Liver (tissue), 9 donors: ENCODE measurements around the gene INPP5A. TPM values are rescaled to one million over a fixed set of nuclear protein-coding genes. Genes with fewer than 3 reads are reported as not detected.

Experiments used
- DNase-seq: peaks from one replicate; pipeline ENCODE4 v3.0.0-alpha.2; 2017; ENCODE audit warnings: low spot score
- H3K27ac ChIP-seq, 2 donors: one replicate each; pipeline ENCODE4 v1.7.0; 2013; ENCODE audit warnings: inconsistent platforms in 2 of 2, low read length in 2 of 2, control low read depth in 1 of 2, low read depth in 1 of 2, mild to moderate bottlenecking in 1 of 2
- H3K27me3 ChIP-seq, 4 donors: one replicate each; pipeline versions ENCODE4 v1.6.1 to v1.7.0; 2013; ENCODE audit warnings: low read length in 3 of 4, inconsistent platforms in 1 of 4, mild to moderate bottlenecking in 1 of 4, moderate library complexity in 1 of 4; ENCODE audit not compliant: control insufficient read depth in 4 of 4, insufficient read depth in 4 of 4
- H3K36me3 ChIP-seq, 4 donors: one replicate each; pipeline versions ENCODE4 v1.6.1 to v1.7.0; 2013; ENCODE audit warnings: low read length in 3 of 4, mild to moderate bottlenecking in 3 of 4, low read depth in 1 of 4, moderate library complexity in 1 of 4; ENCODE audit not compliant: control insufficient read depth in 4 of 4, insufficient read depth in 3 of 4
- H3K4me1 ChIP-seq, 4 donors: one replicate each; pipeline versions ENCODE4 v1.6.1 to v1.7.0; 2013; ENCODE audit warnings: low read length in 3 of 4, mild to moderate bottlenecking in 3 of 4, moderate library complexity in 1 of 4; ENCODE audit not compliant: control insufficient read depth in 4 of 4, insufficient read depth in 4 of 4
- H3K4me3 ChIP-seq, 3 donors: one replicate each; pipeline versions ENCODE4 v1.6.1 to v1.7.0; 2013; ENCODE audit warnings: low read length in 3 of 3, control low read depth in 1 of 3, low read depth in 1 of 3, mild to moderate bottlenecking in 1 of 3
- H3K9ac ChIP-seq, 2 donors: one replicate each; pipeline ENCODE4 v1.7.0; 2013; ENCODE audit warnings: low read length in 2 of 2, mild to moderate bottlenecking in 2 of 2, moderate library complexity in 2 of 2, control low read depth in 1 of 2, low read depth in 1 of 2
- H3K9me3 ChIP-seq, 4 donors: one replicate each; pipeline versions ENCODE4 v1.6.1 to v1.7.0; 2013; ENCODE audit warnings: low read length in 3 of 4; ENCODE audit not compliant: control insufficient read depth in 4 of 4
- CTCF ChIP-seq: fragments of 150-350 bp; IDR thresholded peaks from 2 replicates; pipeline ENCODE4 v1.5.1; 2017; ENCODE audit warnings: improper control_type of control experiment, low read depth, low read length; ENCODE audit not compliant: missing input control
- EGR1 ChIP-seq, 2 donors: IDR thresholded peaks; 2 replicates each; pipeline ENCODE4 v1.6.1; 2016 to 2018; ENCODE audit warnings: antibody characterized with exemption in 2 of 2, low read depth in 2 of 2
- FOXA1 ChIP-seq: IDR thresholded peaks from 2 replicates; pipeline ENCODE4 v1.6.1; 2016; ENCODE audit warnings: antibody characterized with exemption
- FOXA2 ChIP-seq: IDR thresholded peaks from 2 replicates; pipeline ENCODE4 v1.6.1; 2016; ENCODE audit warnings: antibody characterized with exemption
- GABPA ChIP-seq, 2 donors: IDR thresholded peaks in 1 of 2; conservative IDR thresholded peaks in 1 of 2; 2 replicates each; pipeline ENCODE4 v1.6.1; 2016; ENCODE audit warnings: antibody characterized with exemption in 2 of 2, mild to moderate bottlenecking in 1 of 2, moderate library complexity in 1 of 2
- HNF4A ChIP-seq, 2 donors: conservative IDR thresholded peaks; 2 replicates each; pipeline ENCODE4 v1.6.1; 2016; ENCODE audit warnings: antibody characterized with exemption in 2 of 2, mild to moderate bottlenecking in 2 of 2
- HNF4G ChIP-seq: IDR thresholded peaks from 2 replicates; pipeline ENCODE4 v1.6.1; 2016; ENCODE audit warnings: antibody characterized with exemption
- JUND ChIP-seq, 2 donors: IDR thresholded peaks; 2 replicates each; pipeline ENCODE4 v1.6.1; 2016; ENCODE audit warnings: antibody characterized with exemption in 2 of 2
- MAX ChIP-seq: IDR thresholded peaks from 2 replicates; pipeline ENCODE4 v1.6.1; 2016; ENCODE audit warnings: antibody characterized with exemption
- REST ChIP-seq: IDR thresholded peaks from 2 replicates; pipeline ENCODE4 v1.6.1; 2016; ENCODE audit warnings: antibody characterized with exemption, mild to moderate bottlenecking
- RXRA ChIP-seq, 2 donors: IDR thresholded peaks; 2 replicates each; pipeline ENCODE4 v1.6.1; 2017 to 2018; ENCODE audit warnings: antibody characterized with exemption in 2 of 2, mild to moderate bottlenecking in 1 of 2
- SP1 ChIP-seq: IDR thresholded peaks from 2 replicates; pipeline ENCODE4 v1.6.1; 2018; ENCODE audit warnings: antibody characterized with exemption, mild to moderate bottlenecking
- TAF1 ChIP-seq: conservative IDR thresholded peaks from 2 replicates; pipeline ENCODE4 v1.6.1; 2016; ENCODE audit warnings: antibody characterized with exemption, mild to moderate bottlenecking
- YY1 ChIP-seq: IDR thresholded peaks from 2 replicates; pipeline ENCODE4 v1.6.1; 2016; ENCODE audit warnings: antibody characterized with exemption, mild to moderate bottlenecking
- WGBS: extraction: QIAGEN DNeasy Blood & Tissue Kit; methylation state at CpG from one replicate; pipeline ENCODE4 v1.1.7; 2013; 5-methylcytosine and 5-hydroxymethylcytosine counted together
- polyA plus RNA-seq, 2 donors: library from polyadenylated mRNA; stranded (reverse) in 1 of 2; unstranded in 1 of 2; fragments of 200-250 nt in 1 of 2; fragments of >200 nt in 1 of 2; fragmentation: Nextera tagmentation in 1 of 2; extraction: Ambion mirVana in 1 of 2; gene quantifications; one replicate each; pipeline versions ENCODE4 v1.2.1 to v1.2.3, GENCODE V29; 2013 to 2015
- total RNA-seq, 2 donors: library from RNA; depleted of rRNA; stranded (reverse); fragments of >200 nt; gene quantifications; one replicate each; pipeline ENCODE4 v1.2.3, GENCODE V29; 2014
- TF ChIP-seq, protein P1 (sequence below): IDR thresholded peaks from 2 replicates; pipeline ENCODE4 v1.6.1; 2016; ENCODE audit warnings: antibody characterized with exemption
- TF ChIP-seq, protein P2 (sequence below): IDR thresholded peaks from 2 replicates; pipeline ENCODE4 v1.6.1; 2016; ENCODE audit warnings: antibody characterized with exemption
- donor health status: healthy.
- donor health status: healthy.
- donor health status: healthy.
- donor health status: healthy.
- donor health status: healthy.

INPP5A gene
- total and polyA plus RNA-seq, 4 donors = 4.3 to 26.5 (median 10.9) TPM

GRCh38 chr10:132574783-132575319, 37.3 kb downstream of the INPP5A start:
- H3K27me3 ChIP-seq = no peaks in the 10 kb centered on the region
- no peaks in the 10 kb centered on the region for H3K9me3 ChIP-seq
- TF ChIP-seq FOXA2 (no peak), HNF4A (conservative IDR thresholded peaks at IDR 0.05) (peak; percentile 10), REST (no peak)
- TF ChIP-seq, protein P1, sequence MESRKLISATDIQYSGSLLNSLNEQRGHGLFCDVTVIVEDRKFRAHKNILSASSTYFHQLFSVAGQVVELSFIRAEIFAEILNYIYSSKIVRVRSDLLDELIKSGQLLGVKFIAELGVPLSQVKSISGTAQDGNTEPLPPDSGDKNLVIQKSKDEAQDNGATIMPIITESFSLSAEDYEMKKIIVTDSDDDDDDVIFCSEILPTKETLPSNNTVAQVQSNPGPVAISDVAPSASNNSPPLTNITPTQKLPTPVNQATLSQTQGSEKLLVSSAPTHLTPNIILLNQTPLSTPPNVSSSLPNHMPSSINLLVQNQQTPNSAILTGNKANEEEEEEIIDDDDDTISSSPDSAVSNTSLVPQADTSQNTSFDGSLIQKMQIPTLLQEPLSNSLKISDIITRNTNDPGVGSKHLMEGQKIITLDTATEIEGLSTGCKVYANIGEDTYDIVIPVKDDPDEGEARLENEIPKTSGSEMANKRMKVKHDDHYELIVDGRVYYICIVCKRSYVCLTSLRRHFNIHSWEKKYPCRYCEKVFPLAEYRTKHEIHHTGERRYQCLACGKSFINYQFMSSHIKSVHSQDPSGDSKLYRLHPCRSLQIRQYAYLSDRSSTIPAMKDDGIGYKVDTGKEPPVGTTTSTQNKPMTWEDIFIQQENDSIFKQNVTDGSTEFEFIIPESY = no peak
- no peaks in the 10 kb centered on the region for H3K36me3 ChIP-seq
- no peak overlapping the region for H3K9ac ChIP-seq
- H3K4me3 ChIP-seq = peak overlapping the region in 1 of 3 donors; percentile 12
- DNase-seq = no peak
- 65% methylated on average over 19 of the region's 19 CpGs for WGBS
- peak overlapping the region; percentile 29 to 34 for H3K27ac ChIP-seq
- H3K4me1 ChIP-seq = peaks cover 10 to 58% (median 43%) of the 10 kb centered on the region in 4 donors

DNA sequence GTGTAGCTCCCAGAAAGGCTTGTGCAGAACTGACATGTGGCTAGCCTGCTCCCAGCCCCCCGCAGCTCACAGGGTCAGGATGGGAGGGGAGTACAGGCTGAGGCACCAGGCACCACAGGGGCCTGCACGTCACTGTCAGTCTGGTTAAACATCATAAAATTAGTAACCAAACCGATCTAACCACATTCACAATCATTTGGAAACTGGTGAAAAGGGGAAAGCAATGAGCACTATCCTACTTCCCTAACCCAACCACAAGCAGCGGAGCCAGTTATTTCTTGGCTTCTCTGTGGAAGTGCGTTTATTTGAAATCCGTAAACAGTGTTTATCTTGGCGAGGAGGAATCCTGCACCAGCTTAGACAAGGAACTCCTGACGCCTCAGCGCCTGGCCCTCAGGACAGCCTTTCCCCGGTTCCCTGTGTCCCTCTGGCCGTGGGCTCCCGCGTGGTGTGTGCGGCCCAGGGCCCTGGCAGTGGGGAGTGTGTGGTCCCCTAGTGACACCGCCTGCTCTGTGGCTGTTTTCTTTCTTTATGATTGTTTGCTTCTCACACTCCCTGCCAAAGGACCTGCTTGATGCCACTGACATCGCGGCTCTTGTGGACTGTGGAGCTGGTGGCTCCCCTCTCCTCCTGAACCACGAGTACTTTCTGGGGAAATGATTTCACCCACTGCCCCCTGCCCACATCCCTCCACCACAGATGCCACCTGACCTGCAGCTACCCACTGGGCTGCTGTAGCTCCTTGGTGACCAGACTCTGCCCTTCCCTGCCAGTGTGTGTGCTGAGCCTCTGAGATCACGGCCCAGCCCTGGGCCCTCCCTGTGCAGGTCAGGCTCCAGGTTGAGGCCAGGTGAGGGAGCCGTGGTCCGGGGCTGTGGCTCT, 38.0 kb downstream of the INPP5A start:
- Histone ChIP-seq H3K9ac (no peak overlapping the region), H3K4me3 (no peak overlapping the region), H3K27ac (peak overlapping the region; percentile 29 to 34)
- TF ChIP-seq JUND (IDR thresholded peaks at IDR 0.05) (no peak), REST (peak; percentile 33), RXRA (IDR thresholded peaks at IDR 0.05) (peak; percentile 15 to 38), HNF4G (no peak), CTCF (no peak), GABPA (IDR thresholded peaks at IDR 0.05 in 1 of 2, conservative IDR thresholded peaks at IDR 0.05 in 1 of 2) (no peak), YY1 (no peak), FOXA1 (no peak), EGR1 (IDR thresholded peaks at IDR 0.05; ENCODE audit: low read depth in 2 of 2) (no peak), HNF4A (conservative IDR thresholded peaks at IDR 0.05) (peak in 1 of 2 donors; percentile 6), FOXA2 (peak; percentile 62), TAF1 (no peak), MAX (no peak), SP1 (peak; percentile 53)
- TF ChIP-seq, protein P2, sequence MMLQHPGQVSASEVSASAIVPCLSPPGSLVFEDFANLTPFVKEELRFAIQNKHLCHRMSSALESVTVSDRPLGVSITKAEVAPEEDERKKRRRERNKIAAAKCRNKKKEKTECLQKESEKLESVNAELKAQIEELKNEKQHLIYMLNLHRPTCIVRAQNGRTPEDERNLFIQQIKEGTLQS = no peak
- TF ChIP-seq, protein P1 = no peak

More for the DNA sequence above, 38.0 kb downstream of the INPP5A start:
- Histone ChIP-seq H3K27me3 (no peaks in the 10 kb centered on the region), H3K4me1 (peaks cover 14 to 65% (median 47%) of the 10 kb centered on the region in 4 donors), H3K36me3 (no peaks in the 10 kb centered on the region), H3K9me3 (no peaks in the 10 kb centered on the region)
- no peak for DNase-seq
- WGBS = 21% methylated on average over 21 of the region's 21 CpGs
